GM19351 (cell line): ENCODE measurements around the gene ALDOC.
"Not testable (repeated sequence)": the region's sequence is repeated elsewhere in the genome, so short reads cannot be mapped to it uniquely, and the experiment has no call there.

Experiments
- ATAC-seq: cut with Tn5 transposase; IDR thresholded peaks from one replicate; pipeline ENCODE4 v1.9.1; 2021; ENCODE audit warnings: mild to moderate bottlenecking, moderate library complexity; ENCODE audit not compliant: unreplicated experiment

Gene ALDOC

DNA sequence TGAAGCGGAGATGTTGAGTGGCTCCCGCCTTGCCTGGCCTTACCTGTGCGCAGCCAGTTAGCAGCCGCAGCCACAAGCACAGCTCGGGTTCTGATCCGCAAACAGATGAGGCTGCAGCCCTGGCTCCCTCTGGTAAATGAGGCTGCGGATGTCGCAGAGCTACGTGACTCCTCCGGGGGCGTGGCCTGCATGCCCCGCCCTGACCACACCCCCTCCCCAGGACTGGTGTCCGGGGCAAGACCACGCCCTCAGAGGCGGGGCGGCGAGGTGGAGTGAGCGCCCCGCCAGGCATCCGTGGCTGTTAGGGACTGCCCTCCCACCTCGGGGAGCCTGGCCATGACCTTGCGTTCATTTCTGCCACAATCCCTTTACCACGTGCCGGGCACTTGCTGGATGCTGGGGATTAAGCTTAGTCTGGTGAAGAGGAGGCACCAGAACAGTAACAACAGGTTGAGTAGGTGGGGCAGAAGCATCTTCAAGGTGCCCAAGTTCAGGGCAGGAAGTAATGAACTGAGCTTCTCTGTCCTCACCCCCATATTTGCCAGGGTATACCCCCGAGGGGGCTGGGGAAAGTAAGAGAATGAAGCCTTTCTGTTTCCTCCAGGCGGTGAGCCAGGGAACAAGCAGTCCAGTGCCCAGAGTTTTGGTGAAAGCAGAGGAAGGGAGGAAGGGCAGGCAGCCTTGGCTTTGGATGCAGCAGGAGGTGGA is at the start of gene ALDOC:
Gene ALDOC (minus strand): TSS at position 138 of the 708 bp plus-strand sequence. CDS start 1,363 bp downstream, outside the sequence.
- peak; percentile 92 for ATAC-seq

GRCh38 chr17:28624148-28624547 is 47.5 kb upstream of the ALDOC start:
- no peak for ATAC-seq

DNA sequence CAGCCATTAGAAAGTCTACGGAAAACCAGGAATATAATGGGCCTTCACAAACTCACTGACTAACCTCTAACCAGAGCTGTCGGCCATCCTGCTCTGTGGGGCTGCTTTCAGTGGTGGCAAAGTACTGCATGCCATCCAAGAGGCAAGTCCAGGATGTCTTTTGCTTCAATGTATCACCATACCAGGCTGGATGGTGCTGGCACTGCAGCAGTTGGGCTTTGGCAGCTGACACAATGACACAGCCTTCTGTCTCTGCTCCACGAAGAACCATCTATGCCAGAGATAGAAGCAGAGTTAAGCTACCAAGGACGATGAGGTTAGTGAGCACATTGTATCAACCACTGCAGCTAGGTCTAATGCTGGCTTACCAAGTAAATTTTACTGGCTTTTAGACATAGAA is 47.0 kb upstream of the ALDOC start:
- ATAC-seq: no peak

- ATAC-seq: no peak
Measured at GRCh38 chr17:28622186-28622585, 45.5 kb upstream of the ALDOC start.

DNA sequence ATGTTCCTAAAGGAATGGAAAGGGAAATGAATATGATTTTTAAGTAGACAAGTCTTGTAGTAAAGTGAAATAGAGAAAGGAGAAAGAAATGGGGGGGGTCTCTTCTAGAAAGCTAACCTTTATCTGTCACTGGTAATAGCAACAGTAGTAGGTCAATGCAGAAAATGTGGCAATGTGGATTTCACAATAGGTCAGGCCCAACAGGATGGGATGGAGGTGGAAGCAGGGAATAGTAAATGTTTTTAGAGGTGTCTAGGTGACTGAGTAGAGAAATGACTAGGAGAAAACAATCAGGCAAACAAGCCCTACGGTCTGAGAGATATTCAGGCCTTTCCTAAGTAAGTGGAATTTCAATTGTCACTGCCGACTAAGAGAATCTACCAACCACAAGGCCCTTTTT is 43.3 kb upstream of the ALDOC start:
- no peak for ATAC-seq

DNA sequence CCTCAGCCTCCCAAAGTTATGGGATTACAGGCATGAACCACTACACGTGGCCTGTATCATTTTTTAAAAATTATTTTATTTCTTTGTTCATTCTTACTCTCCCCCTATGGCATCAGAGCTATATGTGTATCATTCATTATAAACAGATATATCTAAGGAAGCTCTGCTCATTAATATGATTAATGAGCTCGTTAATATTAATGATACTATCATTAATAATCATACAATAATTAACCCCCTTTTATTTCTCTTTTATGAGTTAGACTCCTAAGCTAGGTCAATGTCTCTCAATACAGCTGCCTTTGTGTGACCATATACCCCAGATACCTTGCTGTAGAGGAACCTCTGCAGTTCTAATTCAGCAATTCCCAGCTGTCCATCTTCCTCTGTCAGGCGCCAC is 41.8 kb upstream of the ALDOC start:
- ATAC-seq: no peak

DNA sequence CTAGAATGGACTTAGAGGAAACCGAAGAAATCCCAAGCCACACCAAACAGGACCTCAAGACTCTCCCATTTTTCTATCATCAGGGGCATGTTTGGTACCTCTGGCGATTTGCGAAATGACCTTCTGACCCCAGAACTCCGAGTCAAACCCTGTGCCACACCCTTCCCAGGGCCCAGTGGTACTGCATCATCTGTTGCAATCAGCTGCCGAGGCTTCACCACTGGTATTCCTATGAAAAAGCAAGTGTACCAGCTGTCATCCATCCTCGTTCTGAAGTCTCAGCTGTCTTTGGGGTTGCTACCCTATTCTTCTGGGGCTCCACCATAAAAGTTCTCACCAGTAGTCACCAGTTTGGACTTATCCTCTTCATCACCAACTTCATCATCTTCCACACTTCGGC is 39.6 kb upstream of the ALDOC start:
- ATAC-seq: no peak

GRCh38 chr17:28615260-28615940 is 38.7 kb upstream of the ALDOC start:
- ATAC-seq: no peak

- ATAC-seq: no peak
Measured at GRCh38 chr17:28613931-28614381, 37.3 kb upstream of the ALDOC start, which contains the start of gene RSKR. Gene RSKR (minus strand): TSS chr17:28614185. CDS start chr17:28614161, 24 bp downstream.

GRCh38 chr17:28612936-28613872 is 36.5 kb upstream of the ALDOC start:
- no peak for ATAC-seq

- ATAC-seq: no peak
Measured at GRCh38 chr17:28612531-28612930, 35.8 kb upstream of the ALDOC start.

DNA sequence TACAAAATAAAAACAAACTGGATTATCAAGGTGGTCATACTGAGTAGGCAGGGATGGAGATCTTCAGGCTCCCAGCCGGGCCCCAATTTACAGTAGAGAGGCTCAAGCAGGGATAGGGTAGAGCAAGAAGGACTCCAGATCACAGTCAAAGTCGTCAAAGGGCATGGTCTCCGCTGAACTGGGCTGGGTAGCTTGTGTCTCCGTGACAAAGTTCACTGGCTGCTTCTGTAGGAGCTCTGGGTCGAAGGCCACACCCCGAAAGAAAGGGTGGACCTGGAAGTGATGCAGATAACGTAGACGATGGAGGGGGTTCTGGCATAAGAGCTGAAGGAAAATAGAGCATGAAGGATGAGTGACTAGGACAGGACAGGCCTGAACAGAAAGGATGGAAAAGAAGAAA is 33.7 kb upstream of the ALDOC start:
- ATAC-seq: no peak

GRCh38 chr17:28604031-28604430 is 27.3 kb upstream of the ALDOC start:
- ATAC-seq: not testable (repeated sequence)

GRCh38 chr17:28599311-28600184 is 22.9 kb upstream of the ALDOC start:
- peak; percentile 58 for ATAC-seq

DNA sequence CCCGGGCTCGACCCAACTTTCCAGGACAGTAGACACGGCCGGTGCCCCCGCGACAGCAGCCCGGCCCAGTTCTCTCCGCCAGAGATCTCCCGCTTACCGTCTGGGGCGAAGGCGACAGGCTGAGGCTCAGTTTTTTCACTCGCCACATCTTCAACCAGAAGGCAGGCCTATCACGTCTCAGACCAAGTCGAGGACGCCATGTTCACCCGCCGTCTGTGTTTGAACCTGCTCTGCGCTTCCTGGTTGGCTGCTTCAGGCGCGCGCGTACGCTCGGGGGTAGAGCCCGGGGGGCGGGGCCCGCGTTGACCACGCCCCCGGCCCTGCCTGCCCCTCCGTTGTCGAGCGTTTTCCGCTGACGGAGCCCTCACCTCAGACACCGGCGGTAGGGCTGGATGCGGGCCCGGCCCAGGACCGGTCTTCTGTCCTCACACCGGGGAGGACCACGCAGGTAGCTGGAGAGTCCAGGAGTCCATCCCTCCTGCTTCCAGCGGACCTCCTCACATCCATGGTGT is 22.2 kb upstream of the ALDOC start, which contains the start of gene SPAG5:
Gene SPAG5 (minus strand): TSS at position 227 of the 512 bp plus-strand sequence. CDS start 79 bp downstream, at position 148.
- peak; percentile 75 for ATAC-seq

DNA sequence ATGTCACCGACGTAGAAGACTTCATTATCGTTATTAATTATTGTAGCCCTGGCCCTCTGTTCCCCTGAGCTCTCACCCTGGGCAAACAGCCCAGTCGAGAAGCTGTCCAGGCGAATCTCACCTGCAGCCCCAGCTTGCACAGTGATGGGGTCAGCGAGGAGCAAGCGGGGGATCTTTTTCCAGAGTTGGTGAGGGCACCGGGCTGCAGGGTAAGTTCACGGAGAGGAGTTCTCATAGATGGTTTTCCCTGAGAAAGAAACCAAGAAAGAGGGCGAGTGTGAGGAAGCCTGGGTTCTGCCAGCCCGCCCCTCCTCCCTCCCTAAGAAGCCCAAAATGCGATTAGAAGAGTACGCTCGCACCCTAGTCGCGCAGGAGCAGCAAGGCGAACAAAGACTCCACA is 21.7 kb upstream of the ALDOC start:
- ATAC-seq: peak; percentile 12

- ATAC-seq: no peak
Measured at GRCh38 chr17:28597606-28598383, 21.1 kb upstream of the ALDOC start.

GRCh38 chr17:28592260-28592659 is 15.6 kb upstream of the ALDOC start:
- ATAC-seq: no peak

- no peak for ATAC-seq
Measured at GRCh38 chr17:28585851-28586250, 9.2 kb upstream of the ALDOC start.
